ENCODE results near the gene ZCCHC10.
"Not testable (repeated sequence)": the region's sequence is repeated elsewhere in the genome, so short reads cannot be mapped to it uniquely, and the experiment has no call there.

ZCCHC10 gene

DNA sequence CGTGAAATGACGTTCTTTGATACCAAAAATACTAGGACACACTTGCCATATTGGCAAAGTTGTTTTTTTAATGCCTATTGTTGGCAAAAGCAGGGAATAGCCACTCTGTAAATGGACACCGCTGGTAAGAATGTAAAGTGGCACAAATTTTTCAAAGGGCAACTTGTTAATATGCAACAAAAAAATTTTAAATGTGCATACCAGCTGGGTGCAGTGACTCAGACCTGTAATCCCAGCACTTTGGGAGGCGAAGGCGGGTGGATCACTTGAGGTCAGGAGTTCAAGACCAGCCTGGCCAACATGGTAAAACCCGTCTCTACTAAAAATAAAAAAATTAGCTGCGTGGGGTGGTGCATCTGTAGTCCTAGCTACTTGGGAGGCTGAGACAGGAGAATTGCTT is 6.9 kb downstream of the ZCCHC10 start:
- H3K27ac ChIP-seq (ENCODE audit: insufficient read depth, low read length, poor library complexity, severe bottlenecking); H3K4me3 ChIP-seq (ENCODE audit: insufficient read depth, low read depth, low read length, poor library complexity, severe bottlenecking); DNase-seq; H3K9me3 ChIP-seq (ENCODE audit: control insufficient read depth, low read length); H3K27me3 ChIP-seq (replicated peaks; ENCODE audit: control insufficient read depth, insufficient read depth, low read length, poor library complexity, severe bottlenecking); H3K4me1 ChIP-seq (ENCODE audit: control insufficient read depth, insufficient read depth, low read length, poor library complexity, severe bottlenecking): not testable (repeated sequence)
- peaks cover 20% of the 10 kb centered on the region for H3K36me3 ChIP-seq (ENCODE audit: control insufficient read depth, insufficient read depth, low read length)

DNA sequence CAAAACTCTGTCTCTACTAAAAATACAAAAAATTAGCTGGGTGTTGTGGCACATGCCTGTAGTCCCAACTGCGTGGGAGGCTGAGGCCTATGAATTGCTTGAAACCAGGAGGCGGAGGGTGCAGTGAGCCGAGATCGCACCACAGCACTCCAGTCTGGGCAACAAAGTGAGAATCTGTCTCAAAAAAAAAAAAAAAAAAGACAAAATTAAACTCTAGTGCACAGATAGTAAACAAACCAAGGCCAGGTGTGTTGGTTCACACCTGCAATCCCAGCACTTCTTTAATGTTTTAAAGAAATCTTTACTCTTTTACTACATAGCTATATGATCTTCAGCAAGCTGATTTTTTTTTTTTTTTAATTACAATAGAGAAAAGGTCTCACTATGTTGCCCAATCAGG is 8.4 kb downstream of the ZCCHC10 start:
- no peaks in the 10 kb centered on the region for H3K4me1 ChIP-seq (ENCODE audit: control insufficient read depth, insufficient read depth, low read length, poor library complexity, severe bottlenecking)
- no peak overlapping the region for H3K4me3 ChIP-seq (ENCODE audit: insufficient read depth, low read depth, low read length, poor library complexity, severe bottlenecking)
- no peaks in the 10 kb centered on the region for H3K9me3 ChIP-seq (ENCODE audit: control insufficient read depth, low read length)
- no peak for DNase-seq
- H3K27ac ChIP-seq (ENCODE audit: insufficient read depth, low read length, poor library complexity, severe bottlenecking), result no peak overlapping the region
- H3K27me3 ChIP-seq (replicated peaks; ENCODE audit: control insufficient read depth, insufficient read depth, low read length, poor library complexity, severe bottlenecking), result no peaks in the 10 kb centered on the region
- peaks cover 20% of the 10 kb centered on the region for H3K36me3 ChIP-seq (ENCODE audit: control insufficient read depth, insufficient read depth, low read length)

DNA sequence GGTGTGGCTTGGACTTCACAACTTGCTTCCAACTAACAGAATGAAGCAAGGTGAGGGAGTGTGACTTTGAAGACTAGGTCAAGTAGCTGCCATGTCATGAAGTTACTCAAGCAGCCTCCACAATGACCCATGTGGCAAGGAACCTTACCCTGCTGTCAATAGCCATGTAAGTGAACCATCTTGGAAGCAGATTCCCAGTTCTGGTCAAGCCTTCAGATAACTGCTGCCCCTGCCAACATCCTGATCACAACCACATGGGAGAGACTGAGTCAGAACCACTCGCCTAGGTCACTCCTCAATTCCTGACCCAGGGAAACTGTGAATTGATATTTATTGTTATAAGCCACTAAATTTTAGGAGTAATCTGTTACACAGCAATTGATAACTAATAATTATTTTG is 10.9 kb downstream of the ZCCHC10 start:
- DNase-seq, result no peak
- H3K4me3 ChIP-seq (ENCODE audit: insufficient read depth, low read depth, low read length, poor library complexity, severe bottlenecking), result no peak overlapping the region
- peaks cover 20% of the 10 kb centered on the region for H3K36me3 ChIP-seq (ENCODE audit: control insufficient read depth, insufficient read depth, low read length)
- no peaks in the 10 kb centered on the region for H3K27me3 ChIP-seq (replicated peaks; ENCODE audit: control insufficient read depth, insufficient read depth, low read length, poor library complexity, severe bottlenecking)
- H3K9me3 ChIP-seq (ENCODE audit: control insufficient read depth, low read length), result no peaks in the 10 kb centered on the region
- no peaks in the 10 kb centered on the region for H3K4me1 ChIP-seq (ENCODE audit: control insufficient read depth, insufficient read depth, low read length, poor library complexity, severe bottlenecking)
- H3K27ac ChIP-seq (ENCODE audit: insufficient read depth, low read length, poor library complexity, severe bottlenecking), result no peak overlapping the region

DNA sequence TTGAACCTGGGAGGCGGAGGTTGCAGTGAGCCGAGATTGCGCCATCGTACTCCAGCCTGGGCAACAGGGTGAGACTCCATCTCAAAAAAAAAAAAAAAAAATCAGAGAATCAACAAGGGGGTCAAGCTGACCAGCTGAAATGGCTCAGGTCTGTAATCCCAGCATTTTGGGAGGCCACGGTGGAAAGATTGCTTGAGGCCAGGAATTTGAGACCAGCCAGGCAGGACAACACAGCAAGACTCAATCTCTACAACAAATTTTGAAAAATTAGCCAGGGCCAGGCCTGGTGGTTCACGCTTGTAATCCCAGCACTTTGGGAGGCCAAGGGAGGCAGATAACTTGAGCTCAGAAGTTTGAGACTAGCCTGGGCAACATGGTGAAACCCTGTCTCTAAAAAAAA is 17.9 kb downstream of the ZCCHC10 start:
- not testable (repeated sequence) for DNase-seq; H3K27ac ChIP-seq (ENCODE audit: insufficient read depth, low read length, poor library complexity, severe bottlenecking); H3K27me3 ChIP-seq (replicated peaks; ENCODE audit: control insufficient read depth, insufficient read depth, low read length, poor library complexity, severe bottlenecking)

DNA sequence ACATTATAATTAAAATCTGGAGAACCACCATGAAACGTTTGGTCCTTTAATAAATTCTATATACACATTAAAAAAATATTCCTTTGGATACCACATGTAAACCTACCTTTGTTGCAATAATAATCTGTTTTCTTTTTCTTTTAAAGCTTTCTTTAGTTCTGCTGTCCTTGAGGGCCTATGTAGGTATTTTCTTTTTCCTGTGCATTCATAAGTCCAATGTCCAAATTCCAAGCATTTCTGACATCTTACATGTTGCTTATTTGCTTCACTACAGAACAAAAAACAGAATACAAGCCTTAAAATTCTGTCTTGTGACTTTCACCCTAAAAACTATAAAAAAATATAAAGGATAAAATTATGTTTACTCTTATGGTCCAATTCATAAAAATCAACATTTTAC is 19.7 kb downstream of the ZCCHC10 start:
- DNase-seq, result no peak
- H3K36me3 ChIP-seq (ENCODE audit: control insufficient read depth, insufficient read depth, low read length), result peaks cover 13% of the 10 kb centered on the region

More for the DNA sequence above, 17.9 kb downstream of the ZCCHC10 start:
- H3K4me1 ChIP-seq (ENCODE audit: control insufficient read depth, insufficient read depth, low read length, poor library complexity, severe bottlenecking); H3K4me3 ChIP-seq (ENCODE audit: insufficient read depth, low read depth, low read length, poor library complexity, severe bottlenecking); H3K9me3 ChIP-seq (ENCODE audit: control insufficient read depth, low read length); H3K36me3 ChIP-seq (ENCODE audit: control insufficient read depth, insufficient read depth, low read length): not testable (repeated sequence)

DNA sequence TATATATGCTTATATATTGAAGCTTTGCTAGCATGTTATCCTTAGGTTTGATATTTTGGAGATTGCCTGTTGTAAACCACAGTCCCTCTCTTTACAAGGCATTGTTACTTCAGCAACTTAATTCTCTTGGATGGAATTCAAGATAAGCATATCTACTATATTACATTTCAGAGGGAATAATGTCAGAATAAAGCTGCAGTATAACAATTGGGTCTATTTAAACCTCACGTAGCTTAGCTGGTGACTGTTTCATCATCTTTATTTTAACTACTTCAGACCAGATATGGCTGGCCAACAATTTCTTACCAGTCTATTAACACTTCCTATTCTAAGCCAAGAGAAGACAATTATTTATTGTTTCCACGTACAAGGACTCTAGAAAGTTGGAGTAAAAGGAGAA is 27.1 kb downstream of the ZCCHC10 start:
- H3K9me3 ChIP-seq (ENCODE audit: control insufficient read depth, low read length), result no peaks in the 10 kb centered on the region

More for the DNA sequence above, 19.7 kb downstream of the ZCCHC10 start:
- no peak overlapping the region for H3K4me3 ChIP-seq (ENCODE audit: insufficient read depth, low read depth, low read length, poor library complexity, severe bottlenecking)
- no peak overlapping the region for H3K27ac ChIP-seq (ENCODE audit: insufficient read depth, low read length, poor library complexity, severe bottlenecking)
- no peaks in the 10 kb centered on the region for H3K27me3 ChIP-seq (replicated peaks; ENCODE audit: control insufficient read depth, insufficient read depth, low read length, poor library complexity, severe bottlenecking)
- H3K9me3 ChIP-seq (ENCODE audit: control insufficient read depth, low read length), result no peaks in the 10 kb centered on the region
- H3K4me1 ChIP-seq (ENCODE audit: control insufficient read depth, insufficient read depth, low read length, poor library complexity, severe bottlenecking), result no peaks in the 10 kb centered on the region

DNA sequence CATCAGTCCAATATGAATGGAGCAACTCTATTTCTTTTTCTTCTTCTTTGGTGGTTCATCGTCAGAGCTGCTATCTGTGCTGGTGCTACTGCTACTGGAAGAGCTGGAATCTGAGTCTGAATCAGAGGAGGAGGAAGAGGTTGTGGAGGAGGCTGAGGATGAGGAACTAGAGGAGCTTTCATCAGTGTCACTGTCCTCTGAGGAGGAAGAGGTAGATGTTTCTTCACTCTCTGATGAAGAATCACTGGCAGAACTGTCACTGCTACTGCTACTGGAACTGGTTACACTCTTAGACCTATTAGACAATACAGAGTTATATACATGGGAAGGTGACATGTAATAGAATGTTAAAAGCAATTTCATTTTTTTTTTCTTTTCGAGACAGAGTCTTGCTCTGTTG is 27.8 kb downstream of the ZCCHC10 start:
- Histone ChIP-seq H3K27me3 (replicated peaks; ENCODE audit: control insufficient read depth, insufficient read depth, low read length, poor library complexity, severe bottlenecking) (no peaks in the 10 kb centered on the region), H3K4me3 (ENCODE audit: insufficient read depth, low read depth, low read length, poor library complexity, severe bottlenecking) (no peak overlapping the region), H3K27ac (ENCODE audit: insufficient read depth, low read length, poor library complexity, severe bottlenecking) (no peak overlapping the region), H3K9me3 (ENCODE audit: control insufficient read depth, low read length) (no peaks in the 10 kb centered on the region), H3K36me3 (ENCODE audit: control insufficient read depth, insufficient read depth, low read length) (peaks cover 7% of the 10 kb centered on the region), H3K4me1 (ENCODE audit: control insufficient read depth, insufficient read depth, low read length, poor library complexity, severe bottlenecking) (no peaks in the 10 kb centered on the region)
- no peak for DNase-seq

More for the DNA sequence above, 27.1 kb downstream of the ZCCHC10 start:
- no peak overlapping the region for H3K27ac ChIP-seq (ENCODE audit: insufficient read depth, low read length, poor library complexity, severe bottlenecking)
- DNase-seq, result no peak
- H3K36me3 ChIP-seq (ENCODE audit: control insufficient read depth, insufficient read depth, low read length), result peaks cover 7% of the 10 kb centered on the region
- no peak overlapping the region for H3K4me3 ChIP-seq (ENCODE audit: insufficient read depth, low read depth, low read length, poor library complexity, severe bottlenecking)
- no peaks in the 10 kb centered on the region for H3K4me1 ChIP-seq (ENCODE audit: control insufficient read depth, insufficient read depth, low read length, poor library complexity, severe bottlenecking)
- no peaks in the 10 kb centered on the region for H3K27me3 ChIP-seq (replicated peaks; ENCODE audit: control insufficient read depth, insufficient read depth, low read length, poor library complexity, severe bottlenecking)

DNA sequence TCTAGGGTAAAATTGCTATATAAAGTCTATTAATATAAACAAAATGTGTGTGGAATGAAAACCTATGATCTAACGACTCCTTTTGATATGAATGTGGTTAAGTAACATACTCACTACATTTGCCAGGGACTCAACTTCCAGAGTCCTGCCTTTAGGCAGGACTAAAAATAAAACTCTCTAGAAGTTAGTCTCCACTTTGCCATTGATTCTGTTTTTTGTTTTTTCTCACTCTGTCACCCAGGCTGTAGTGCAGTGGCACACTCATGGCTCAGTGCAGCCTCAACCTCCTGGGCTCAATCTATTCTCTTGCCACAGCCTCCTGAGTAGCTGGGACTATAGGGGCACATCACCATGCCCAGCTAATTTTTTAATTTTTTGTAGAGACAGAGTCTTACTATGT is 30.0 kb downstream of the ZCCHC10 start:
- Histone ChIP-seq H3K4me1 (ENCODE audit: control insufficient read depth, insufficient read depth, low read length, poor library complexity, severe bottlenecking) (no peaks in the 10 kb centered on the region), H3K27me3 (replicated peaks; ENCODE audit: control insufficient read depth, insufficient read depth, low read length, poor library complexity, severe bottlenecking) (no peaks in the 10 kb centered on the region), H3K27ac (ENCODE audit: insufficient read depth, low read length, poor library complexity, severe bottlenecking) (no peak overlapping the region), H3K36me3 (ENCODE audit: control insufficient read depth, insufficient read depth, low read length) (no peaks in the 10 kb centered on the region), H3K4me3 (ENCODE audit: insufficient read depth, low read depth, low read length, poor library complexity, severe bottlenecking) (no peak overlapping the region), H3K9me3 (ENCODE audit: control insufficient read depth, low read length) (no peaks in the 10 kb centered on the region)
- no peak for DNase-seq

DNA sequence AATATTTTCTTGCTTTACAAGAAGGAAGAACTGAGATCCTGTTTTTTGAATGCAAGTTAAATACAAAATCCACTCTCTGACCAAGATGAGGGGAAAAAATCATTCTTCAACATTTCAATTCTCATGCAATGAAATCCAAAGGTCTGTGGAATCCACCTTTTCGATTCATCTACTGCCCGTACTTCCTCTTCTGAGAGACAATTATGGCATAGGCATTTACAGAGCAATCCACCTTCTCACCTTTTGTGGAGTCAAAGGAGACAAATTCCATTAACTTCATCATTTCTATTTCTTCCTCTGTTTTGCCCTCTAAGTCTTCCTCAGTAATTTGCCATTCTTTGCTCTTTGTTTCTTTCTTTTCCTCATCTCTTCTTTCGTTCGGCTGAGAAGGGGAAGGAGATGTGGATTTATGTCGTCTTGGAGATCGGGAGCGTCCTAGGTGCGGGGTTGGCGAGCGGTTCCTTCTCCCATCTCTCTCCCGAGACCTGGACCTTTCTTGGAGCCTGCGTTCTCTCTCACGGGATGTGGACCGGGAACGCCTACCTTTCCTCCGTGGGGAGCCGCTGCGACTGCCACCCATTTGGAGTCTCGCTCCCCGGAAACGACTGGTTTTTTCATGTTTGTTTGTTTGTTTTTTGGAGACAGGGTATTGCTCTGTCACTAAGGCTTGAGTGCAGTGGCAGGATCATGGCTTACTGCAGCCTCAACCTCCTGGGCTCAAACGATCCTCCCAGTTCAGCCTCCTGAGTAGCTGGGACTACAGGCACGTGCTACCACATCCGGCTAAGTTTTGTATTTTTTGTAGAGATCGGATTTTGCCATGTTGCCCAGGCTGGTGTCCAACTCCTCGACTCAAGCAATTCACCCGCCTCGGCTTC is 38.6 kb downstream of the ZCCHC10 start:
- no peak overlapping the region for H3K4me3 ChIP-seq (ENCODE audit: insufficient read depth, low read depth, low read length, poor library complexity, severe bottlenecking)
- no peak for DNase-seq

DNA sequence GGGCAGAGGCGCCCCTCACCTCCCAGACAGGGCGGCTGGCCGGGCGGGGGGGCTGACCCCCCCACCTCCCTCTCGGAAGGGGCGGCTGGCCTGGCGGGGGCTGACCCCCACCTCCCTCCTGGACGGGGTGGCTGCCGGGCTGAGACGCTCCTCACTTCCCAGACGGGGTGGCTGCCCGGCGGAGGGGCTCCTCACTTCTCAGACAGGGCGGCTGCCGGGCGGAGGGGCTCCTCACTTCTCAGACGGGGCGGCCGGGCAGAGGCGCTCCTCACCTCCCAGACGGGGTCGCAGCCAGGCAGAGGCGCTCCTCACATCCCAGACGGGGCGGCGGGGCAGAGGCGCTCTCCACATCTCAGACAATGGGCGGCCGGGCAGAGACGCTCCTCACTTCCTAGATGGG is 43.4 kb downstream of the ZCCHC10 start:
- not testable (repeated sequence) for H3K27ac ChIP-seq (ENCODE audit: insufficient read depth, low read length, poor library complexity, severe bottlenecking)

More for the DNA sequence above, 38.6 kb downstream of the ZCCHC10 start:
- H3K36me3 ChIP-seq (ENCODE audit: control insufficient read depth, insufficient read depth, low read length), result no peaks in the 10 kb centered on the region
- no peaks in the 10 kb centered on the region for H3K9me3 ChIP-seq (ENCODE audit: control insufficient read depth, low read length)
- no peaks in the 10 kb centered on the region for H3K27me3 ChIP-seq (replicated peaks; ENCODE audit: control insufficient read depth, insufficient read depth, low read length, poor library complexity, severe bottlenecking)
- H3K4me1 ChIP-seq (ENCODE audit: control insufficient read depth, insufficient read depth, low read length, poor library complexity, severe bottlenecking), result no peaks in the 10 kb centered on the region
- H3K27ac ChIP-seq (ENCODE audit: insufficient read depth, low read length, poor library complexity, severe bottlenecking), result no peak overlapping the region

More for the DNA sequence above, 43.4 kb downstream of the ZCCHC10 start:
- not testable (repeated sequence) for H3K9me3 ChIP-seq (ENCODE audit: control insufficient read depth, low read length); H3K4me3 ChIP-seq (ENCODE audit: insufficient read depth, low read depth, low read length, poor library complexity, severe bottlenecking); H3K36me3 ChIP-seq (ENCODE audit: control insufficient read depth, insufficient read depth, low read length); H3K4me1 ChIP-seq (ENCODE audit: control insufficient read depth, insufficient read depth, low read length, poor library complexity, severe bottlenecking); DNase-seq; H3K27me3 ChIP-seq (replicated peaks; ENCODE audit: control insufficient read depth, insufficient read depth, low read length, poor library complexity, severe bottlenecking)

All from effector memory CD4-positive, alpha-beta T cell (primary cell).